B cell (primary cell): ENCODE data around the gene NUP210L. TPM values are rescaled to one million over a fixed set of nuclear protein-coding genes. Genes with fewer than 3 reads are reported as not detected.

Experiments
- ATAC-seq: fragments of 200-7000 bp; cut with Tn5 transposase; one replicate; pipeline ENCODE4 v1.10.0; 2021; ENCODE audit warnings: low read depth, mild to moderate bottlenecking, moderate number of reproducible peaks, moderate library complexity
- CTCF ChIA-PET: fragments of 350-600 bp; sonication (Branson Sonifier 250); formaldehyde crosslinking; loops from one replicate; lab custom pipeline; 2021; ENCODE audit warnings: antibody characterized with exemption, inconsistent platforms; lab: Charles Lee
- POLR2A ChIA-PET: fragments of 350-600 bp; sonication (Branson Sonifier 250); formaldehyde crosslinking; loops from one replicate; lab custom pipeline; 2021; ENCODE audit warnings: antibody characterized with exemption; lab: Charles Lee
- DNase-seq: peaks from one replicate; pipeline ENCODE4 v3.0.0; 2013
- H2AFZ ChIP-seq: 2 replicates; pipeline ENCODE4 v1.6.1; 2012; ENCODE audit warnings: mild to moderate bottlenecking, low read depth, low read length; ENCODE audit not compliant: insufficient read depth, poor library complexity, severe bottlenecking
- H3K27ac ChIP-seq, 2 donors: 1 replicate in 1 of 2; 2 replicates in 1 of 2; pipeline ENCODE4 v1.5.1; 2012 to 2013; ENCODE audit warnings: low read length in 2 of 2, mild to moderate bottlenecking in 2 of 2, moderate library complexity in 1 of 2
- H3K27me3 ChIP-seq, 4 experiments: fragments of 200-600 bp in 1 of 4; sonication (generic) in 1 of 4; replicated peaks in 1 of 4; 1 replicate in 2 of 4; 2 replicates in 2 of 4; pipeline versions ENCODE4 v1.6.1 to v1.7.0; 2013 to 2016; ENCODE audit warnings: low read length in 3 of 4, mild to moderate bottlenecking in 2 of 4, mixed read lengths in 1 of 4, moderate library complexity in 1 of 4; ENCODE audit not compliant: insufficient read depth in 4 of 4, control insufficient read depth in 3 of 4; ENCODE audit errors: control extremely low read depth in 1 of 4
- H3K36me3 ChIP-seq, 2 experiments: replicated peaks in 1 of 2; 1 replicate in 1 of 2; 2 replicates in 1 of 2; pipeline versions ENCODE4 v1.6.1 to v1.7.1; 2013; ENCODE audit warnings: low read length in 1 of 2; ENCODE audit not compliant: insufficient read depth in 2 of 2, control insufficient read depth in 1 of 2; ENCODE audit errors: control extremely low read depth in 1 of 2, extremely low read depth in 1 of 2
- H3K4me1 ChIP-seq, 2 donors: fragments of 200-600 bp in 1 of 2; sonication (generic) in 1 of 2; 1 replicate in 1 of 2; 2 replicates in 1 of 2; pipeline versions ENCODE4 v1.5.1 to v1.6.1; 2013 to 2017; ENCODE audit warnings: low read length in 2 of 2; ENCODE audit not compliant: control insufficient read depth in 2 of 2, insufficient read depth in 2 of 2
- H3K4me2 ChIP-seq: replicated peaks from 2 replicates; pipeline ENCODE3; 2012; ENCODE audit warnings: mild to moderate bottlenecking, low read depth, low read length; ENCODE audit not compliant: poor library complexity, severe bottlenecking
- H3K4me3 ChIP-seq, 5 experiments: fragments of 200-600 bp in 1 of 5; sonication (generic) in 1 of 5; 1 replicate in 3 of 5; 2 replicates in 2 of 5; pipeline versions ENCODE4 v1.5.1 to v1.7.0; 2011 to 2016; ENCODE audit warnings: low read length in 4 of 5, mild to moderate bottlenecking in 4 of 5, low read depth in 2 of 5, control low read depth in 1 of 5, moderate library complexity in 1 of 5; ENCODE audit not compliant: insufficient read depth in 1 of 5; ENCODE audit errors: control extremely low read depth in 1 of 5, extremely low read depth in 1 of 5
- H3K79me2 ChIP-seq: fragments of 200-600 bp; sonication (generic); one replicate; pipeline ENCODE4 v1.6.0; 2016; ENCODE audit warnings: low read length; ENCODE audit not compliant: control insufficient read depth, insufficient read depth
- H3K9ac ChIP-seq: fragments of 200-600 bp; sonication (generic); 2 replicates; pipeline ENCODE4 v1.6.1; 2017; ENCODE audit warnings: mild to moderate bottlenecking, low read length, moderate library complexity
- H3K9me3 ChIP-seq, 3 donors: one replicate each; pipeline versions ENCODE4 v1.6.1 to v1.7.1; 2013; ENCODE audit warnings: low read length in 2 of 3; ENCODE audit not compliant: control insufficient read depth in 2 of 3, insufficient read depth in 1 of 3; ENCODE audit errors: control extremely low read depth in 1 of 3
- H4K20me1 ChIP-seq: 2 replicates; pipeline ENCODE4 v1.6.0; 2012; ENCODE audit warnings: mild to moderate bottlenecking, low read length; ENCODE audit not compliant: insufficient read depth, control insufficient read depth, poor library complexity, severe bottlenecking
- H3K27ac Mint-ChIP-seq: one replicate; pipeline ENCODE4 v1.8.0; 2021; ENCODE audit warnings: mixed read lengths
- H3K27me3 Mint-ChIP-seq: one replicate; pipeline ENCODE4 v1.8.0; 2021; ENCODE audit warnings: mixed read lengths
- H3K4me1 Mint-ChIP-seq: one replicate; pipeline ENCODE4 v1.8.0; 2021; ENCODE audit warnings: mixed read lengths
- H3K4me3 Mint-ChIP-seq: one replicate; pipeline ENCODE4 v1.8.0; 2021; ENCODE audit warnings: mixed read lengths
- H3K9me3 Mint-ChIP-seq: one replicate; pipeline ENCODE4 v1.8.0; 2022; ENCODE audit warnings: mixed read lengths; ENCODE audit not compliant: insufficient read depth
- CTCF ChIP-seq: fragments of 200-600 bp; IDR thresholded peaks from one replicate; pipeline ENCODE4 v1.8.0; 2022; ENCODE audit warnings: antibody characterized with exemption, mild to moderate bottlenecking
- EZH2 ChIP-seq: IDR thresholded peaks from 2 replicates; pipeline ENCODE4 v1.6.1; 2012; ENCODE audit warnings: borderline replicate concordance, low read depth, mild to moderate bottlenecking, moderate library complexity, low read length; ENCODE audit not compliant: insufficient read depth, poor library complexity, severe bottlenecking
- WGBS: methylation state at CpG from one replicate; pipeline ENCODE4 v1.1.5; 2013; ENCODE audit warnings: missing lambda C conversion rate; ENCODE audit not compliant: insufficient coverage; 5-methylcytosine and 5-hydroxymethylcytosine counted together
- intact Hi-C: fragments of 100-400 bp; cut with micrococcal nuclease; formaldehyde crosslinking; loops from one replicate; pipeline ENCODE4 v1.10.0; 2022
- polyA plus RNA-seq: library from polyadenylated mRNA; depleted of rRNA; stranded (reverse); fragments of >200 nt; gene quantifications from 2 replicates; pipeline ENCODE4 v1.2.3, GENCODE V29; 2012
- total RNA-seq, 2 donors: library from RNA; stranded (reverse); fragments of 120-200 nt in 1 of 2; gene quantifications; 1 replicate in 1 of 2; 2 replicates in 1 of 2; pipeline versions ENCODE4 v1.2.3 to v1.2.4, GENCODE V29; 2013 to 2022

The NUP210L gene
- total and polyA plus RNA-seq, 2 donors (not counting 1 experiment from before 2014, with no cell fraction given): 0.04 to 0.20 TPM

- peak; percentile 53 for DNase-seq
- ChIA-PET POLR2A (interaction anchor here (0.5 to 4.4 kb wide), 19 partner anchors 10 to 1043 kb away, joined by 3 to 124 read pairs (median 5); partner anchors contain the start of genes CREB3L4, CRTC2, GATAD2B and JTB), CTCF (interaction anchor here (0.8 to 5.9 kb wide), 11 partner anchors 9 to 94 kb away, joined by 3 to 65 read pairs (median 14); partner anchors contain the start of genes CREB3L4, CRTC2, GATAD2B and JTB)
- Mint-ChIP-seq H3K9me3 (no peaks in the 10 kb centered on the region), H3K4me3 (peak overlapping the region; percentile 94), H3K27me3 (no peaks in the 10 kb centered on the region), H3K4me1 (peaks cover 51% of the 10 kb centered on the region), H3K27ac (peak overlapping the region; percentile 96)
- Histone ChIP-seq H3K79me2 (peaks cover 57% of the 10 kb centered on the region), H3K36me3 (peaks cover 17 to 64% of the 10 kb centered on the region in 2 experiments), H3K27me3 (no peaks in the 10 kb centered on the region), H3K9ac (peak overlapping the region; percentile 89), H3K4me3 (peak overlapping the region; percentile 54 to 95 (median 85)), H3K9me3 (no peaks in the 10 kb centered on the region), H2AFZ (peak overlapping the region; percentile 53), H4K20me1 (peaks cover 49% of the 10 kb centered on the region), H3K27ac (peak overlapping the region; percentile 91 to 98), H3K4me2 (peak overlapping the region; percentile 89), H3K4me1 (peaks cover 24 to 43% of the 10 kb centered on the region in 2 donors)
- intact Hi-C loops: no loop called here
- no peak for TF ChIP-seq CTCF
- no peak for TF ChIP-seq EZH2
- WGBS: 88% methylated on average over 9 of the region's 15 CpGs
- ATAC-seq: no peak
Measured at GRCh38 chr1:153944005-153944826, 210.7 kb downstream of the NUP210L start.
